ENCODE data around the gene ERN1. TPM values are rescaled to one million over a fixed set of nuclear protein-coding genes. Genes with fewer than 3 reads are reported as not detected.

Gene ERN1
- total and polyA plus RNA-seq, 2 of the 13 experiments (the other 11 are each of a cell fraction or from before 2014, with no cell fraction given): 6.0 to 12.7 TPM

- no peak for TF ChIP-seq ATF5 (CRISPR knock-in tag; IDR thresholded peaks at IDR 0.05; ENCODE audit: low read depth)
- TF ChIP-seq GFI1 (CRISPR knock-in tag; IDR thresholded peaks at IDR 0.05; ENCODE audit: borderline replicate concordance): peak; percentile 46; the same call in 1 of the 2 replicates
- no peak for TF ChIP-seq ZNF616 (CRISPR knock-in tag; IDR thresholded peaks at IDR 0.05; ENCODE audit: low read depth)
- peak; percentile 60 for TF ChIP-seq ERF (CRISPR knock-in tag; IDR thresholded peaks at IDR 0.05)
- TF ChIP-seq MYPOP (CRISPR knock-in tag; IDR thresholded peaks at IDR 0.05): peak; percentile 23; the same call in 1 of the 2 replicates
- TF ChIP-seq GATA4 (IDR thresholded peaks at IDR 0.05; ENCODE audit: borderline replicate concordance, low read depth): peak; percentile 52; the same call in 1 of the 2 replicates
- peak; percentile 84 for TF ChIP-seq ZNF816 (CRISPR knock-in tag; IDR thresholded peaks at IDR 0.05; ENCODE audit: borderline replicate concordance)
- TF ChIP-seq KDM4B (CRISPR knock-in tag; IDR thresholded peaks at IDR 0.05): no peak
- TF ChIP-seq FUBP1 (CRISPR knock-in tag; IDR thresholded peaks at IDR 0.05; ENCODE audit: borderline replicate concordance): no peak
- TF ChIP-seq CBX2 (IDR thresholded peaks at IDR 0.05; ENCODE audit: low read depth, low read length): no peak
- TF ChIP-seq CBX2 (CRISPR knock-in tag; IDR thresholded peaks at IDR 0.05; ENCODE audit: low read depth): no peak
- 0 out of 2 replicates have a peak, but pooled peaks have one; percentile 37 for TF ChIP-seq HOXA3 (CRISPR knock-in tag; IDR thresholded peaks at IDR 0.05)
- no peak for TF ChIP-seq FOXM1 (CRISPR knock-in tag; IDR thresholded peaks at IDR 0.05)
- TF ChIP-seq CREM (IDR thresholded peaks at IDR 0.05): peak; percentile 55; the same call in 1 of the 2 replicates
- TF ChIP-seq CREM (CRISPR knock-in tag; IDR thresholded peaks at IDR 0.05): no peak
- 0 out of 2 replicates have a peak, but pooled peaks have one; percentile 39 for TF ChIP-seq ZNF619 (CRISPR knock-in tag; IDR thresholded peaks at IDR 0.05)
- no peak for TF ChIP-seq TOE1 (CRISPR knock-in tag; IDR thresholded peaks at IDR 0.05)
- peak; percentile 66 for TF ChIP-seq HNF4G (IDR thresholded peaks at IDR 0.05; ENCODE audit: borderline replicate concordance, low read depth, low read length)
- peak; percentile 71; the same call in 1 of the 2 replicates for TF ChIP-seq HNF4G (CRISPR knock-in tag; IDR thresholded peaks at IDR 0.05; ENCODE audit: borderline replicate concordance, low read depth)
- TF ChIP-seq ZNF639 (CRISPR knock-in tag; conservative IDR thresholded peaks at IDR 0.05): no peak
- TF ChIP-seq ARID4A (CRISPR knock-in tag; IDR thresholded peaks at IDR 0.05; ENCODE audit: borderline replicate concordance): peak; percentile 42; the same call in 1 of the 2 replicates
These were observed 4.4 kb upstream of the ERN1 start (continued) for GRCh38 chr17:64134216-64134970.

Data from HepG2 (cell line).